Measurements from ENCODE around the gene PEX5L.

PEX5L gene

DNA sequence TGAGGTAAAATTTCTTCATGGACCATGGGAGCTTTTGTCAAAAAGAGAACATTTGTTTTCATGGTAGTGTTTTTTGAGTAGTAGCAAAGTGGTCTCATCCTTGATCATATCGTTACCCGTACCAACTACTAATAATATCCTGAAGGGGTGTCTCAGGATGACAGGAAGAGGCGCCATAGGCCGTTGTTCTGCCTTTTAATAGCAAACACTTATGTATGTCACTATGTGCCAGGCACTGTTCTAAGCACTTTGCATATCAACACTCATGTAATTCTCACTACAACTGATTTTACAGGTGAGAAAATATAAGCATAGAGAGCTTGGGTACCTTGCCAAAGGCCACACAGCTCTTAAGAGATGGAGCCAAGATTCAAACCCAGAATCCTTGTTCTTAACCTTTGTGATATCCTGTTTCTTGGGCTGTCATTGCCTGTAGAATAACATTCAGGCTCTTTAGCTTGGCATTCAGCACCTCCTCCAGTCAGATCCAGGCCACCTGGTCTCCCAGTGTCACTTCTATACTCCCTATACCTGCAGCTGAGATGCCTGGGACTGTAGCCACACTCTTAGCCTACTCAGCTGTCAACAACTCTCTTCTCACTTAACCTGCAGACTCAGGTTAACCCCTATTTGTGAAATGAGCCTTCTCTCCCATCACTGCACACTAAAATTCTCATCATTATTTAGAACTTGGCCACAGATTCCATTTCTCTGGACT is 270.2 kb downstream of the PEX5L start:
- DNase-seq = no peak

GRCh38 chr3:179765396-179765795 is 271.3 kb downstream of the PEX5L start:
- no peak for DNase-seq

DNA sequence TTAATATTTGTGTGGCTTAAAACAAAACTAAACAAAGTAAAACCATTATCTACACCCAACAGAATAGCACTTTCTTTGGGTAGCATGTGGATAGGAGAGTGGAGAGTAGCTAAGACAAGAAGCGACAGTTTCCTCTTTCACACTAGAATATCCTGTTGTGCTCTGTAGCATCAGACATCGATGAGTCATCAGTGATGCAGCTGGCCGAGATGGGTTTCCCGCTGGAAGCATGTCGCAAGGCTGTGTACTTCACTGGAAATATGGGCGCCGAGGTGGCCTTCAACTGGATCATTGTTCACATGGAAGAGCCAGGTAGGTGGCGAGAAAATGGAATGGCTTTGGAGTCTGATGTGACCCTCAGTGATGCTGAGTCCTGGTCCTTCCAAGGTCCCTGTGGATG is 275.8 kb downstream of the PEX5L start:
- DNase-seq = no peak

DNA sequence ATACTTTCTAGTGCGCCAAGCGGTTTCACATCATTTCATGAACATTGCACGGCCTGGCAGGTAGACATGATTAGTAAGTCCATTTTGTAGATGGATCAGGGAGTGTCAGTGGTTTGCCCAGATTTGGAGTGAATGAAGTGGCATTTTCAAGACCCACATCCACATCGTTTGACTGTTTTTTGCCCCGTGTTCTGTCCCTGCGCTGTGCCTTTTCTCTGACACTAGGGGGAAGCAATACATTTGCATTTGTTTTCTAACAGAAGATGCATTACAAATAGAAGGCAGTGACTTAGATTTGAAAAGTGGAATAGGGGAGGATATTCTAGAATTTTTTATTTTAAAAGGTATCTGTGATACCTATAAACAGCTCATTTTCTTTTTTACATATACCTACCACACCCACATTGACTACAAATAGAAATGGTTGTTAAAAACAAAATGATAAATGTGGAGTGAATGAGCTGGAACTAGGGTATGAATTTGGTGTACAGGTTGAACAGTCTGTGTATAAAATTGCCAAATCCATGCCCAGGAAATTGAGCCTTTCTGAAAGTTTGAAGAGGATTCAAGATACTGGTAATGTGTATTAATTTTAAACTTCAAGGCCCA is 285.9 kb downstream of the PEX5L start:
- peak; percentile 26 for DNase-seq

- no peak for DNase-seq
Observed at GRCh38 chr3:179745716-179746115, 291.0 kb downstream of the PEX5L start.

- no peak for DNase-seq
Observed at GRCh38 chr3:179745079-179745478, 291.7 kb downstream of the PEX5L start.
